ENCODE measurements around the gene TRIOBP.

Gene TRIOBP

DNA sequence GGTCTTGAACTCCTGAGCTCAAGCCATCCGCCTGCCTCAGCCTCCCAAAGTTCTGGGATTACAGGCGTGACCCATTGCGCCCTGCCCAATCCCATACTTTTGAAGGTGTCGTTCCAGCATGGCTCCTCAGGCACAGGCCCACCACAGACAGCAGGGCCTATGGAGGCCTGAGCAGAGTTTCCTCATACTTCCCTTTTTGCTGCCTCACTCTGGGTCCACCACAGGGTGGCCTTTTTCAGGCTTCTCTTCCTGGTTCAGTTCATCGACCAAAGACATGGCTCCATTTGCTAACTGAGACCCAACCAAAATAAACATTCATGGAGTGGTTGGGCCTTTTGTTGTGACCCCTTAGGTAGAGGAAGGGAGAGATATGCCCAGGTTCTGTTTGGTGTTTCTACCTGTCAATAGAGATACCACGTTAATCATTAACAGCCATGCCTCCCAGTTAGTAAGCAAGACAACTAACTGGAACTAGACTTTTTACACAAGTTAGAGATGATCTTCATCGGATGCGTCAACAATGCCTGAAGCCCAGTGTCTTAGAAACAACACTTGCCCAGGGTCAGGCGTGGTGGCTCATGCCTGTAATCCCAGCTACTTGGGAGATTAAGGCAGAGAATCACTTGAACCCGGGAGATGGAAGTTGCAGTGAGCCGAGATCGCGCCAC is 35.1 kb downstream of the TRIOBP start:
- DNase-seq: no peak

DNA sequence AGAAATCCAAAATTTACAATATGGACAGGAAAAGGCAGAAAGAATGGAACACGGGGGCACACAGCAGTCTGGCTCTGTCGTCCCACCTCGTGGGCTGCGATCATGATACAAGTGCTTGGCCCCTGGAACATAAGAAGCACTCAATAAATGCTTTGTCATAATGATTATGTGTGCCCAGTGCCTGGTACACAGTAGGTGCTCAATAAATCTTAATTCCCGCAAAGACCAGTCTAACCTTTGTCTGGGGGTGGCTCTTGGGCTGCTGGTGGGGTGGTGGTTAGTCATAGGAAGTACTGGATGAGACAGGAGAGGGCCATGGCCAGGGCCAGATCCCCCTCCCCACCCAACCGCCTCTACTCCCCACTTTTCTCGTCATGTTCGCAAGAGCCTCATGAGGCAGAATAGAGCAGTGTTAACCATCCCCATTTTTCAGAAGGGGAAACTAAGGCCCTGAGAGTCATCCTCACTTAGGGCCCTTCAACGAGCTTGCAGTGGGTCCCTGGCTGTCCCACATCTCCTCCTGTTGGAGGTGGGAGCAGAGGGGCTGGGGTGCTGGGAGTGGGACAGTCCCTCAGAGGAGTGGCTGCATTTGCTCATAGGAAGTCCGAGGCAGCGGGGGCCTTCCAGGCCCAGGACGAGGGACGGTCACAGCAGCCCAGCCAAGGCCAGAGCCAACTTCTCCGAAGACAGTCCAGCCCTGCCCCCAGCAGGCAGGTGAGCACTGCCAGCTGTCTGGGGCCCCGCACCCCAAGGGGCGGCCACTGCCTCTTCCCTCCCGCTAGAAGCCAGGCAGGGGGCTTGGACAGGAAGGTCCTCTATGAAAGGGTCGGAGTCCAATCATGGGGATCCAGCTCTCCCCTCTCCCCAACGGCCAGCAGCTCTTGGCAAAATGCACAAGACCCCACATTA is 36.1 kb downstream of the TRIOBP start:
- DNase-seq: no peak

DNA sequence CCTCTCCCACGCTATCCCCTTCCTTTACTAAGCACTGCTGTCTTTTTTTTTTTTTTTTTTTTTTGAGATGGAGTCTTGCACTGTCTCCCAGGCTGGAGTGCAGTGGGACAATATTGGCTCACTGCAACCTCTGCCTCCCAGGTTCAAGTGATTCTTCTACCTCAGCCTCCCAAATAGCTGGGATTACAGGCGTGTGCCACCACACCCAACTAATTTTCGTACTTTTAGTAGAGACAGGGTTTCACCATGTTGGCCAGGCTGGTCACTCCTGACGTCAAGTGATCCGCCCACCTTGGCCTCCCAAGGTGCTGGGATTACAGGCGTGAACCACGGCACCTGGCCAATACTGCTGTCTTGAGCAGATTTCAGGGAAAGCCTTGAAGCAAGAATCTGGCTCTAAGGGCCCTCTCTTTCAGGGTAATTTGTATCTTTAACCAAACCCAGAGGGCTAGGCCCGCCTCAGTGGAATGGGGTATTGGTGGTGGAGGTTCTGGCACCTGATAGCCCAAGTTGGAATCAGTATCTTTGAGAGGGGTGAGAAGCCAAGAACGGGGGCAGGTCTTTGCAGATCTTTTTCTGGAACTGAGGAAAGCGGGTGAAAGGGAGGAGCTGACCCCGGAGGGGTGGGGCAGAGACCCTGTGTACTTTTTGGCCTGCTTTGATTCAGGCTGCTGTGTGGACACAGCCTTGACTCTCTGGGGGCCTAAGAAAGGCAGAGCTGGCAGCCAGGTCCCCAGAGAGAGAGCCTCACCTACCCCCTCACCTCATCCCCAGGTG is 37.0 kb downstream of the TRIOBP start:
- DNase-seq: no peak

DNA sequence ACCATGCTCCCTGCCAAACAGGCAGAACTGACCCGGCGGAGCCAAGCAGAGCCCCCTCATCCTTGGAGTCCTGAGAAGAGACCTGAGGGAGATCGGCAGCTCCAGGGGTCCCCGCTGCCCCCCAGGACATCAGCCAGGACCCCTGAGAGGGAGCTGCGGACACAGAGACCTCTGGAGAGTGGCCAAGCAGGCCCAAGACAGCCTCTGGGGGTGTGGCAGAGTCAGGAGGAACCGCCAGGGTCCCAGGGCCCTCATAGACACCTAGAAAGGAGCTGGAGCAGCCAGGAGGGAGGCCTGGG is 37.5 kb downstream of the TRIOBP start:
- DNase-seq: no peak

DNA sequence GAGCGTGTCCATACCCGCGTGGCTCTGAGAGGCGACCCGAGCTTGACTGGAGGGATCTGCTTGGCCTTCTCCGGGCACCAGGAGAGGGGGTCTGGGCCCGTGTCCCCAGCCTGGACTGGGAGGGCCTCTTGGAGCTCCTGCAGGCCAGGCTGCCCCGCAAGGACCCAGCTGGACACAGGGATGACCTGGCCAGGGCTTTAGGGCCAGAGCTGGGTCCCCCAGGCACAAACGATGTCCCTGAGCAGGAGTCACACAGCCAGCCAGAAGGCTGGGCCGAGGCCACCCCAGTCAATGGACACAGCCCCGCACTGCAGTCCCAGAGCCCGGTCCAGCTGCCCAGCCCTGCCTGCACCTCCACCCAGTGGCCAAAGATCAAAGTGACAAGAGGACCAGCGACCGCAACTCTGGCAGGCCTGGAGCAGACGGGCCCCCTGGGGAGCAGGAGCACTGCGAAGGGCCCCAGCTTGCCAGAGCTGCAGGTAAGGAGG is 38.2 kb downstream of the TRIOBP start:
- no peak for DNase-seq

DNA sequence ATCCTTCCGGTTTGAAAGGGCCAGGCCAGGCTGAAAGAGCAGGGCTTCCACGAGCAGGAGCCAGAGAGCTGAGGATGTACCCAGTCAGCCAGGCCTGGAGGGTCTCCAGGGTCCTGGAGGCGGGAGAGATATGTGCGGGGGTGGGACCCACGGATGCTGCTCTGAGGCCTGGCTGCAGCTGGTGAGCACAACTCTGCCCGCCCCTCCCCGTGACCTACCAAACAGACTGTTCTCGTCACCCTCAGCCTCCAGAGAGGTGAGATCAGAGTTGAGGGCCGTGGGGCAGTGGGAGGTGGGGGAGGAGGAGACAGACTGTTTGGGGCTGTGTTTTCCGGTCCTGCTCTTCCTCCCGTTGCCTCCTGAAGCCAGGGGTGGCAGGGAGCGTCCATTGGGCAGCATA is 42.2 kb downstream of the TRIOBP start:
- no peak for DNase-seq

DNA sequence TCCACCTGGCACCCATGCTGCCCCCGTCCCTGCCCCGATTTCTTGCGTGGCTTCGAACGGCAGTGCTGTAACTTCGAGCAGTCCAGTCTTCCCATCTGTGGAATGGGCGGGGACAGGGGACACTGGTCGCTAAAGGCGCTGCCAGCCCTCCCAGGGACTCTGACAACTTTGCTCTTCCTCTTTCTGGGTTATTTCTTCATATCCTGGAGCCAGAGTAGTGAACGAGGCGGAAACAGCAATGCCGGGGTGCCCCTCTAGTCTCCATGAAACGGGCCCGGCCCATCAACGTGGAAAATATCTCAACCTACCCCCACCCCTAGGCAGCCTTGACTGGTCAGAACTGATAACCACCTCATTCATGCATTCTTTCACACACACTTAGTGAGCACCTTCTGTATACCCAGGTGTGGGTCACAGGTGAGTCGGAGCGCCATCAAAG is 42.8 kb downstream of the TRIOBP start:
- DNase-seq: no peak

DNA sequence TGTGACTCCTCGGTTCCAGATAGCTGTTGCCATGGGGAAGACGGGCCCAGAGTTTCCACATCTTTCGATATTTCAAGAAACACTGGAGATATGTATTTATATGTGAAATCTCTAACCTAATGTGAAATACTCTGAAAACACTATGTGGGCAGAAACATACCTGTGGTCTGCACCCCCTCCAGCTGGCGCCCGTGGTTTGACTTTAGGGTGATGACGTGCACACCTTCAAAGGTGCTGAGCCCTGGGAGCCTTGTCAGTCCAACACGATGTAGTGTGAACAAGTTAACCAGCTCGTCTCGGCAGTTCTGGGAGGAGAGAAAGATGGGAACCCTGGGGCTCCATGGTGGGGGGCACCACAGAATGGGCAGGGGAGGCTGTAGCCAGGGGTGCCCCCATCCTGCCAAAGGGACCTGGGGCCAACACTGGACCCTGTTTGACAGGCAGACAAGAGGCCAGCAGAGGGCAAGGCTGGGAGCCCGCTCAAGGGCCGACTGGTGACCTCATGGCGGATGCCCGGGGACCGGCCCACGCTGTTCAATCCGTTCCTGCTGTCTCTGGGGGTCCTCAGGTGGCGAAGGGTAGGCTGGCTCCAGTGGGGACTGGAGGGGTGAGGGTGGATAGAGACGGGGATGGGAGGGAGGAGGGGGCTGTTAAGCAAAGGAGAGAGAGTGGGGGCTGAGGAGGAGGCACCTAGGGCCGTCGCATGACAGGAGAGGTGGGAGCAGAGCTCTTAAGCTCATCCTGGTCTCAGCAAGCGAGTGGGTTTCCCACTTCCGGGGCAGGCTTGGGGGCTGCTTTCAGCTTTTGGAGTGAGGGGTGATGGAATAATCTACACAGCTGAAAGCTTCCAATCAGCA is 43.8 kb downstream of the TRIOBP start:
- no peak for DNase-seq

DNA sequence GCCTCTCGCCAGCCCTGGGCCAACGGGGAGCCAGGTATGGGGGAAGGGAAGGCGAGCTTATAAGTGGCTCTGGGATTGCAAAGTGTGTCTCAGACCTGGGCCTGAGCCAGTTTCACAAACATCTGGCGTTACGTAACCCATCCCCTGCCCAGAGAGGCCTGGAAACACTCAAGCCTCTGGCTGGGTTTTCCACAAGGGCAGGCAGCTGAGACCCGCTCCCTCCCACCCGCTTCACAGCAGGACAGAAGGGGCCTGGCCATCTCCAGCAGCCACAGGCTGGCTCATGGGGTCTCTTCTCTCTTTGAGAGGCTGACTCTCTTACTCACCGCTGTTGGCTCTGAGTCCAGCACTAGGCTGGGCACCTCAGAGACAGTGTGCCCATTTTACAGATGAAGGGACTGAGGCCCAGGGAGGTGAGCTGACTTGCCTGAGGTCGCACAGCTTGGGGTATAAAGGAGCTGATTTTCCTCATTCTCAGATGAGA is 44.5 kb downstream of the TRIOBP start:
- peak; percentile 59 for DNase-seq

DNA sequence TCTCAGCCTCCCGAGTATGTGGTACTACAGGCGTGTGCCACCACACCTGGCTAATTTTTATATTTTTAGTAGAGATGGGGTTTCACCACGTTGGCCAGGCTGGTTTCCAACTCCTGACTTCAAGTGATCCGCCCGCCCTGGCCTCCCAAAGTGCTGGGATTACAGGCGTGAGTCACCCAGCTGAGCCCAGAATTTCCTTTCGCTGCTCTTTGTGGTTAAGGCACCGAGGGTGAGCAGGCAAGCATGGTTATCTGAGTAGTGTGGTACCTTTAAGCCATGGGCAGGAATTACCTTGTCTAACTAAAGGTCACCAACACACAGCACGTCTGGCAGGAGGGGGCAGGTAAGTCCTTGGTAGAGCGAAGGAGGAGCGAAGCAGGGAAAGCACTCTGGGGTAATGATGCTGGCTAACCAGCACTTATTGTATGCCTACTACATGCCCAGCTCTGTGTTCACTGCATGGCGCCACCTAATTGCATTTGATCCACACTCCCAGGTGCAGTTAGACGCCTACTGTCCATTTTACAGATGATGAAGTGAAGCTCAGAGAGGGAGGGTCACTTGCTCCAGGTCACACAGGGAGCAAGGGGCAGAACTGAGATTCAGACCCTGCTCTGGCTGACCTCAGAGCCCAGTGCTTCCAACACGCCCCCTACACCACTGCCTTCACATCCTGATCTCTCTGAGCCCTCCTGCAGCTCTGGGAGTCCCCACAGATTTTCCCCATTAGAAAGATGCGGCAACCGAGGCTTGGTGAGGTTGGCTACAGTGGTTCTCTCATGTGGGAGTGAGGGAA is 45.7 kb downstream of the TRIOBP start:
- peak; percentile 82 for DNase-seq

DNA sequence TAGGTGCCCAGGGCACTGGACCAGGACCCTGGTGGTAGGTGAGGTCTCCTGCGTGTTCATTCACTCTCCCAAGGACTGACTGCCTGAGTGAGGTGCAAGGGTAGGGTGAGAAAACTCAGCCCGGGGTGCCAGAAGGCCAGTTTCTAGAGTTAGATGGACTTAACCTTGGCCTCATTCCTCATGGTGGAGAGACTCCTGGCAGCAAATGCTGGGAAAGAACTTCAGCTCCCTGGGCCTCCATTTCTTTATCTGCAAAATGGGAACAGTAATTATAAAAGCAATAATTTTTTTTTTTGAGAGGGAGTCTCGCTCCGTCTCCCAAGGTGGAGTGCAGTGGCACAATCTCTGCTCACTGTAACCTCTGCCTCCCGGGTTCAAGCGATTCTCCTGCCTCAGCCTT is 47.7 kb downstream of the TRIOBP start:
- DNase-seq: no peak

DNA sequence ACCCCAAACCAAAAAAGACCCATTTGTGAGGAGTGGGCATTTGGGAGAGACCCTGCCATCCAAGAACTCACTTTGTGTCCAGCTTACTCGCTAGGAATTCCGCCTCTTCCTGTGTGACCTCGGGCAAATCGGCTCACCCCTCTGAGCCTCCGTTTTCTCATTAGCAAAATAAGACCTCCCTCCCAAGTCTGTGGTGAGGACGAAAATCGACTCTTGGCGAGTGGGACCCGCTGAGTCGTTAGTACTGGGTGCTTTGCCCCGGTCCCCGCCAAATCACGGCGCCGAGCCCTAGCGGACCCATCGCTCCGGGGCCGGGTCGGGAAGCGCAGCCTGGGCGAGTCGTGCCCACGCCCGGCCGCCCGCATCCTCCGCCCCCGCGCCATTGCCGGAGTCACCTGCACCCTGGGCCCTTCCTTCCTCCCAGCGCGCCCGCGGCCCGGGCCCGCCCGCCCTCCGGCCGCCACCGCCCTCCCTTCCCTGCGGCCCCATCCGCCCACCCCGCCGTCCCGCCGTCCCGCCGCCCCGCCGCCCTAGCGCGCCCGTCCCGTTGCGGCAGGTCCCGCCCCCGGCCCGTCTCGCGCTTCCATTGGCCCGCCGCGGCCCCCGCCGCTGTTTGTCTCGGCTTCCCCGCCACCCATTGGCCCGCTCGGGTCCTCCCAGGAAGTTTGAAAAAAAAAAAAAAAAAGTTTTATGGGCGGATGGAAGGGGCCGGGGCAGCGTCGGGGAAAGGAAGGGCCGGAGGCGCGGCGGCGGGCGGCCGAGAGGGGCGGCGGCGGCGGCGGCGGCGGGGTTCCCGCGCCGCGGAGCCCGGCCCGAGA is 48.9 kb downstream of the TRIOBP start:
- DNase-seq: peak; percentile 65

DNA sequence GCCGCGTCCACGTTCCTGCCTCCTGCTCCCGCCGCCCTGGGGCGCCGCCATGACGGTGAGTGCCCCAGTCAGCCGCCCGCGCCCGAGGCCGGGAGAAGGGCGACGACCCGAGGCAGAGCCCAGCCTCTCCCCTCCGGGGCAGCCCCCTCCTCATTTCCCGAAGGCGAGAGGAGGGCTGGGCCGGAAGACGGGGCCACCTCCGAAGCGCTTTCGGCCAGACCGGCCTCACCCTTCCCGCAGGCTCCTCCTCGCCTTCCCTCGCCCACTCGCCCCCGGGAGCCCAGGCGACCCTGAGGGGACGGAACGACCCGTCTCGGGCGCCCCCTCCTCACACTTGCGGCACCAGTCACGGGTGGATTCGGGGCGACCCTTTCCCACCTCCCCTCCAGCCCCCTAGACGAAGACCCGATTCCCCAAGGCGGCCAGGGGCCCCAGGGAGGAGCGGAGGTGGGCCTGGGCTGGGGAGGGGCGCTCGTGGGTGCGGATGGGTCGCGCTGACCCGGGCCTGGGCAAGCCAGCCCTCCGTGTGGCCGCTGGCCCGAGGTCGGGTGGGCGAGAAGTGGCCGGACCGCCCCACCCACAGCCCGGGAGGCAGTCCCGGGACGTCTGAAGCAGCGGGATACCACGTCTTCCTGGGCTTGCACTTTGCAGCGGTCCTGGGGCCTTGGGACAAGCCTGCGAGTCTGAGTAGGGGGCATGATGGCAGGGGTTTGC is 49.7 kb downstream of the TRIOBP start:
- no peak for DNase-seq

DNA sequence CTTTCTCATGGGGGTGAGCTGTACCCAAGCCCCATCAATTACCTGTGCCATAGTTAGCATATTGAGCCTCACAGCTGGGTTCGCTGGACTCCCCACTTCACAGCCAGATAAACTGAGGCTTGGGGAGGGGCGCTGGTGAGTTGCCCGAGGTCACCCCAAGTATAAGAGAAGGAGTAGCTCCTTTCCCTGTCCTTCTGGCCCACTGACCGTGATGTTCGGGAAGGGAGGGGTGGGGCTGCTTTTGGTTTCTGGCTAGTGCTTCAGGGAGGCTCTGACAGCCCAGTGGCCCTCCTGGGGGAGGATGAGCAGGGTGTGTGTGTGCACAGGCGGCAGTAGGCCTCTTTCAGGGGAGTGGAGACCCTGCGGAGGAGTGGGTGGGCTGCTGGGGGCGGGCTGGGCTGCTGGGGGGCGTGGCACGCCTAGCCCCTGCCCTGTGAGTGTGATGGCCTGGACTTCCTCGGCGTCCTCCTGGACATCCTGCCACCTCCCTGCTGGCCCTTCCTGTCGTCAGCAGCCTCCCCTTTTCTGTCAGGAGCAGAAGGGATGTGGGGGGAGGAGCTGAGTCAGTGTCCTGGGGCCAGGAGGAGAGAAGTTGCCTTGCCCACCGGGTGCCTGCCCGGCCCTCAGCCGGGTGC is 50.3 kb downstream of the TRIOBP start:
- DNase-seq: peak; percentile 42

DNA sequence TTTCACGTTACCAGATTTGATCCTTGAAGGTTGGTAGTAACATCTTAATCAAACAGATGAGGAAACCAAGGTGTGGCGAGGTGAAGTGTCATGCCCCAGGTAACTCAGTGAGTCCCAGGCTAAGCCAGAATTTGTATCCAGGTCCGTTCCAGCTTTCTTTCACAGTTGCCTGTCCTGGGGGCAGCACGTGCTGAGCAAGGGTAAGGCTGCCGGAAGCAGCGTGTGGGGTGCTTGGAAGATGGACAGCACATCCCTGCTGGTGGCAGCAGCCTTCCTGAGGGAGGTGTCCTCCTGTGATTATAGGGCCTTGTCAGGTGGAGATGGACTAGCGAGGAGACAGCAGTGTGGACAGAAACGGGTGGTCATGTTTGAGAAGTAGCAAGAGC is 50.9 kb downstream of the TRIOBP start:
- no peak for DNase-seq

DNA sequence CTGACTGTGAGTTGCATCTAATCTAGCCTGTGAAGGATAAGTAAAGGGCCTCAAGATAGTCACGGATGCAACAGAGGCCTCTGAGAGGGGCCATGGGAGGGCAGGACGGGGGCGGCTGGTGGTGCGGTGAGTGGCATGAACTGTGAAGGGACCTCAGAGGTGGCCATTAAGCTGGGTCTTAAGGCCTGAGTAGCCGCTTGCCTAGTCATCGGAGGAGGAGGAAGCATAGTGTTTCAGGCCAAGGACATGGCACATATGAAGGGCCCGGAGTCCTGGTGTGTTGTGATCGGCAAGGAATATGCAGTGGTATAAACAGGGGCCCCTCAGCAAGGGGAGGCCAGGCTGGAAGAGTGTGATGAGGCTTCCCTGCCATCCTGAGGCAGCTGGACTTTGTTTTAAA is 51.8 kb downstream of the TRIOBP start:
- no peak for DNase-seq

DNA sequence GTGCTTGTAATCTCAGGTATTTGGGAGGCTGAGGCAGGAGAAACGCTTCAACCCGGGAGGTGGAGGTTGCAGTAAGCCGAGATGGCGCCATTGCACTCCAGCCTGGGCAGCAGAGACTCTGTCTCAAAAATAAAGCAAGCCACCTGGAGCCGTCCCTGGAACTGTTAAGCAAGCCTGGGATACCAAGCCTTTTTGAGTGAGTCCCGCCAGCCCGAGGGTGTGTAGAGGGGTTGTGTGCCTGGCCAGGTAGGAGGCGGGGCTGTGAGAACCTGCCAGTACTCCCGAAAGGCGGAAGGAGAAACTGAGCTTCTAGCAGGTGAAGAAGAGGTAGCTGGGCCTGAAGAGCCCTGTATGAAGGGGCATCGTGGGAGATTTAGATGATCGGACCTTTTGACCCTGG is 52.4 kb downstream of the TRIOBP start:
- no peak for DNase-seq

DNA sequence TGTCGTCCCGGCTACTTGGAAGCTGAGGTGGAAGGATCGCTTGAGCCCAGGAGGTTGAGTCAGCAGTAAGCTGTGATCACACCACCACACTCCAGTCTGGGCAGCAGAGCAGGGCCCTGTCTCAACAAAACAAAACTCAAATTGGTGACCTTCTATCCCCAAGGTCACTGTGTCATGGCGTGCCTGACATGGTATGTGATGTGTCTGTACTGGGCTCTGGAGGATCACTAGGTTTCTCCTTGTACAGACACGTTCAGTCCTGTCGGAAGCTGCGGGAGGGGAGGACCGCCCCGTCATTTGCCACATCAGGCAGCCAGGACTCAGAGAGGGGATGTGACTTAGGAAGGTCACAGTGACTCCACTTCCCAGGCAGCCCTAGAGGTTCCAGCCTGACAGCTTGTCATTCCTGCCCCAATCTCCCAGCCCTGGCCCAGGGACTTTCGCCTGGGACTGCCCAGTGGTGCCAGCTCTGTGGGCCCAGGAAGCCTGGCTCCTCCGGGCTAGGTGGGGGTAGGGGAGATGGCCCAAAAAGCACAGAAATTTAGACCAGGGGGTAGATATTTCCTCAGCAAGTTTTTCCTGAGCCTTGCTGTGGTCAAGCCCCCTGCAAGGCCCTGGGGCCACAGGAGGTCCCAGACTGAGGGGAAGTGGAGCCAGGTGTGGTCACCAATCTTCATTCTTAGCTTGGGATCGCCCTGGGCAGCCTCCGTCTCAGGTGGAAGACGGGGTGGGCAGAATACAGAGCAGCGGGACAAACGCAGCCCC is 53.2 kb downstream of the TRIOBP start:
- no peak for DNase-seq

All from NCI-H226 (cell line).